Fibroblast of skin of abdomen (primary cell): ENCODE measurements around the gene ZFYVE28.

Experiments used
- DNase-seq: peaks from one replicate; pipeline ENCODE4 v3.0.0-alpha.2; 2013

The ZFYVE28 gene

DNA sequence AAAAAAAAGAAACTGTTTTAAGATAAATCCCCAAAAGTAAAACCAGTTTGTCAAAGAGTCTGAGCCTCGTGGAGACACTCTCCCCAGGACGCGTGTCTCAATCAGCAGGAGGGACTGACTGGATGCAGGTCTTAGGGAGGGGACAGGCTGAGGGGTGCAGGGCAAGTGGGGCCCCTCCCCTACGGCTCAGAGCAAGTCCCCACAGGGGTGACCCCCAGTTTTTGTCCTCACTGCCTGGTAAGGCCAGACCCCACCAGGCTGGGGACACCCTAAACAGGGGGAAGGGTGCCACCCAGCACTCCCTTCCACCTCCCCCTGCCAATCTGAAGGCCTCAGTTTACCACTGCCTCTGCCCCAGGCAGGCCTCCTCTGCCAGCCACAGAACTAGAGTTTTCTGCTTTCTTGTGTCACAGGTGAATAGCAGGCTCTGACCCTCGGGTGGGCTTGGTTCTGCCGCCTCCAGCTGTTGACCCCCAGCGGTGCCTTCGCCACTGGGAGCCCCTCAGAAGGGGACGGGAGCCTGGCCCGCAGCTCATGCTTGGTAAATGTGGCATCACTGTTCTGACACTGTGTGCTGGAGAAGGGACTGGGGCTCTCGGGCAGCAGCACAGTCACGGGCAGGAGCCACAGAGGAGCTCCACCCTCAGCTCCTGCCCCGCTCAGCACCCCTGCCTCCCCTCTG is 86.8 kb downstream of the ZFYVE28 start:
- no peak for DNase-seq

DNA sequence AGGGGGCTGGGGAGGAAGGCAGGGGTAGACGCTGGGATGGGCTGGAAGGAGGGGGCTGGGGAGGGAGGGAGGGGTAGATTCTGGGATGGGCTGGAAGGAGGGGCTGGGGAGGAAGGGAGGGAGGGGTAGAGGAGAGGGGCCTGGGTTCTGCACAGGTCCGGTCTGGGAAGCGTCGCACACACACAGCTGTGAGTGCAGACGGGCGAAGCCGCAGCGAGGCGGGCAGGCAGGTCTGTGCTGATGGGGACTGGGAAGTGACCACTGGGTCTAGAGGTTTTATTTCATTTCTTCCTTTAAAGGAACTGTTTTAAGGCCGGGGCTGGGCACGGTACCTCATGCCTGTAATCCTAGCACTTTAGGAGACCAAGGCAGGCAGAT is 87.4 kb downstream of the ZFYVE28 start:
- DNase-seq = no peak

DNA sequence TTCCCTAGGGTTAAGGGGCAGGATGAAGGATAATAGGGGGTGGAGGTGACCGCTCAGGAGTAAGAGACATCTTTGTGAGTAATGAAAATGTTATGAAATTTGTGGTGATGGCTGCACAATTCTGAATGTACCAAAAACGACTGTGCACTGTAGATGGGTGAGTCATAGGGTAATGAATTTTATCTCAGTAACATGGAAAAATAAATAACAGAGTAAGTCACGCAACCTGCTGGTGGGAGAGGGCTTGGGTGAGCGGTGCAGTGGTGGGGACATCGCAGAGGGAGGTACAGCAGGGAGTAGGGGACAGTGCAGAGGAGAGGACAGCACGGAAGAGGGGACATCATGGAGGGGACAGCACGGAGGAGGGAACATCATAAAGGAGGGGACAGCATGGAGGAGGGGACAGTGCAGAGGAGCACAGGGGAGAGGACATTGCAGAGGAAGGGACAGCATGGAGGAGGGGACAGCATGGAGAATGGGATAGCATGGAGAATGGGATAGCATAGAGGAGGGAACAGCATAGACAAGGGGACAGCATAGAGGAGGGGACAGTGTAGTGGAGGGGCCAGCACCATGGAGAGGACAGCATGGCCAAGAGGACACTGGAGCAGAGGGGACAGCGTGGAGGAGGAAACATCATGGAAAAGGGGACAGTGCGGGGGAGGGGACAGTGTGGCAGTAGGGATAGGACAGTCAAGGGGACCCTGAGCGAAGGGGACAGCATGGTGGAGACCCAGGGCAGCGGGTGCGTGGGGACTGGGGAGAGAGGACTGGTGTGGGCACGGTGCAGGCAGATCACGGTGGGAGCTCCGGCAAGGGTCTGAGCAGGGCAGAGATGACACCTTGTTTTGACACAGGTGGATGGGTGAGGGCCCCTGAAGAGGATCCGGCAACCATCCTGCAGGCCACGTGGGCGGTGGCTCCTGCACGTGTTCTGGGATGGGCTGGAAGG is 88.1 kb downstream of the ZFYVE28 start:
- peak; percentile 93 for DNase-seq

DNA sequence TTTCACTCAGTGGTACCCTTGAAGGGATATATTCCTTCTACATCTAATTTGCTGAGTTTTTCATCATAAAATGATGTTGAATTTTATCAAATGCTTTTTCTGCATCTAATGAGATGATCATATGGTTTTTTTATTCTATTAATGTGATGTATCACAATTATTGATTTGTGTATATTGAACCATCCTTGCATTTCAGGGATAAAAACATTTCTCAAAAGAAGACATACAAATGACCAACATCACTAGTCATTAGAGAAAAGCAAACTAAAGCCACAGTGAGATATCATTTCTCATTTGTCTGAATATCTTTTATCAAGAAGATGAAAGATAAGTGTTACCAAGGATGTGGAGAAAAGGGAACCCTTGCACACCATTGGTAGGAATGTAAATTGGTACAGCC is 90.9 kb downstream of the ZFYVE28 start:
- no peak for DNase-seq

DNA sequence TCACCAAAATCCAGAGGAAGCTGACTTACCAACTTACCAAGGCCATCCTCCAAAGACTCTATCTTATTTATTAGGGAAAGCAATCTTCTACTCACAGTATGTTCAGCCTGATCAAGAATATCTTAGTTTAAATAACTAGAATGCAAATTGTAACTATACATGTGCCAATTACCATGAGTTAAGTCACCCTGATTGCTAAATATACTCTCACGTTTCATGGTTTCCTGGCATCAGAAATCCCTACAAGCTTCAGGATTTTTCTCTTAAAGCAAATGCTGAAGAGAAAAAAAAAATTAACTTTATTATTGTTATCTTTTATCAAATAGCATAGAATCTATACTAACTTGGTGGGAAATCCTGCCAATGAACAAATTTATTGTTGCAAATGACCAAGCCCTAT is 93.6 kb downstream of the ZFYVE28 start:
- DNase-seq = no peak

DNA sequence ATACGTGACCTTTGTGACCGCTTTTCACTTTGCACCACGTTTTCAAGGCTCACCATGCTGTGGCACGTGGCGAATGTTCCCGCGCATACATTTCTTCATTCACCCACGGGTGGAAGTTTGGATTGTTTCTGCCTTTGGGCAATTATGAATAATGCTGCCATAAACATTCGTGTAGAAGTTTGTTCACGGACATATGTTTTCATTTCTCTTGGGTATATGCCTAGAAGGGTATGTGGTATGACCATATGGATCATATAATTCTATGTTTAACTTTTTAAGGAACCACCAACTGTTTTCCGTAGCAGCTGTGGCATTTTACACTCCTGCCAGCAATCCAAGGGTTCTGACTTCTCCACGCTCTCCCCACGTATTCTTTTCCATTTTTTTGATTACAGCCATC is 95.6 kb downstream of the ZFYVE28 start:
- DNase-seq = peak; percentile 37

DNA sequence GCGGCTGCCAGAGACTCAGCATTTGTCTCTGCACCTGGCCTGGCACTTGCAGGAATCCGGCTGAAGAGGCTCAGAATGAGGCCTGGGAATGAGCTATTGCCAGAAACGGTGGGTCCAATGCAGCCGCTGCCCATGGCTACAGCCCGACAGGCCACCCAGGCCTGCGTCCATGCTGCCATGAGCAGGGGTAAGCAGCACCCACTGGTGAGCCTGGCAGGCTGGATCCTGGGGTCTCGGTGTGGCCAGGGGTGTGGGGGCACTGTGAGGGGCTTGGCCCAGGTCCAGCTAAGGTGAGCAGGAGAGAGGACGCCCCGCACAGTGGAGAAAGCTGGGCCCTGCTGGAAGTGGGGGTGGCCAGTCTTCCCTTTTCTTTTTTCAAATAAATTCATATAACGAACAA is 96.2 kb downstream of the ZFYVE28 start:
- no peak for DNase-seq

DNA sequence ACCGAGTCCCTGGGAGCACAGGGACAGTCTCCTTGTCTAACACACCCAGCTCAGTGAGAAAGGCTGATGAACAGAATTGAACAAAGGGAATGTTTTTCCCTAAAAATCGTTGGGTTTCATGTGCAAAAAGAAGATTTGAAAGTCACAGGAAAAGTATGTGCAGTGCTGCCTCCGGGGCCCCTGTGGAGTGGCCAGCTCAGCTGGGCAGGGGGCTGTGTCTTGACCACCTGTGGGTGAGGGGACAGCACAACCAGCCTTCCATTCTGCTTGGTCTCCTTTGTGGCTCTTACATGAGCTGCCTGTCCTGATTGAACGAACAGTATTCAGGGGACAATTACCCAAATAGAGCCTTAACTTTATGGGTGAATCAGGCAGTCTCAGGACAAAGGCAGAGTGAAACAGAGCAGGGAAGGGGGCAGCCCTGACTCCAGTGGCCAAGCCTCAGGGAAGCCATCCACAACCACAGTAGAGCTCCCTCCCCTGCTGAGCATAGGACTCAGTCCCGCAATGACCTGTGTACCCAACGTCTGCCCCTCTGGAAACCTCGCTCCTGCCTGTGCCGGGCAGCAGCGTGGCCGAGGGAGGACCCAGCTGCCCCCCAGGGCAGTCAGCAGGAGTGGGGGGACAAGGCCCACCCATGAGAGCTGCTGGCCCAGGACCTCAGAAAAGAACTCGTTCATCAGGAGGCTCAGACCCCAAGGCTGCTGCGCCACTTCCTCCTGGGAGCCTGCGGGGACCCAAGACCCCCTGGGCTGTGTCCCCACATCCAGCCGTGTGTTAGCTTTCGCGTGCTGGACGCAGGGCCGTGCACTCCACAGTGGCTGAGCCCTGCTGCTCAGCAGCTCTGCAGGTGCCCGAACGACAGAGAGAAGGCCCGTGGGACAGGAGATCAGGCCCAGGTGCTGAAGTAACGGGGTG is 96.9 kb downstream of the ZFYVE28 start:
- no peak for DNase-seq

DNA sequence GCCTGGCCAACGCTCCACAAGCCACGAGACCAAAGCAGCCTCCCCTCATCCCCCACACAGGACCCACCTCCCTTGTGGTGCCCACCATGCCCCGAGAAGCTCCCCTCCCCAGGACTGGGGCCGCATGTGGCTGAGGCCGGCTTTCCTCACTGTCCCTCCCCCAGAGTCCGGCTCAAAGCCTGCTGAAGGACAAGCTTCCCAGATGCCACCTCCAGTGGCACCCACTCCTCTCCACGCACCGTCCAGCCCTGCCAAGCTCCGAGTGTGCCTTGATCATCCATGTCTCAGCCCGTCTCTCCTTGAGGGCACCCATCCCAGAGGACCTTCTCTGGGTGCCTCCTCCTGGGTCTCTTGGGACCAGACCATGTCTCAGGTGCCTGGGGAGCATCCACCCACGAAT is 97.7 kb downstream of the ZFYVE28 start:
- DNase-seq = no peak

DNA sequence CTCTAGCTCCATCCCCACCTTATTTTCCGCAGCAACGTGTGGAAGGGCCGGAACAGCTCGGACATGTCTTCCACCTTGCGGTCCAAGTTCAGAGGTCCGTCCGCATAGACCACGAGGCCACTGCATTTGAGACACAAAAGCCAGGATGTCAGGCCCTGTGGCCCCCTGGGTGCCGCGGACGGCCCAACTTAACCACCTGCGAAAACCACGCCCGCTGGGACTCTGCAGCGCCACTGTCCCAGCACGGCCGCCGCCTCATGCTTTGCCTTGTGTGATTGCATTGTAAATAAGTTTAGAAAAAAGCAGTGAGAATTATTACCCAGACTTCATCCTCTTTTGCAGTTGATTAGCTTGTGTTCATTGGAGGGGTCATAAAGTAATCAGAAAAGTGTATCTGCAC is 98.3 kb downstream of the ZFYVE28 start:
- no peak for DNase-seq

DNA sequence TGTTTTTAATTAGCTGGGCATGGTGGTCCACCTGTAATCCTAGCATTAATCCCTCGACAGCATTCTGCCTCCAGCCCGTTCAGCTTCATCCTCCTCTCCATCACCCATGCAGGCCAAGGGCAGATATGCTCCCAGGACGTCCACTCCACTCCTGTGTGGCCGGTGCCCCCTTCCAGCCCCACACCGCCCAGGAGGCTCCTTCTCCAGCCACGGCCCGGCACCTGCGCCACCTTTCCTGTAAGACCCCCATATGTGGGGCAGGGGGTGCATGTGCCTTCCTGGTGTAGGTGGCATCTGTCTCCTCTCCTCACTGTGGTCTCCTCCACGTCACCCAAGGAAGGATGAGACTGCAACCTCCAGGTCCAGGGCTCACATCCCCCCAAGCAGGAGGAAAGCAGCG is 99.6 kb downstream of the ZFYVE28 start:
- DNase-seq = no peak

DNA sequence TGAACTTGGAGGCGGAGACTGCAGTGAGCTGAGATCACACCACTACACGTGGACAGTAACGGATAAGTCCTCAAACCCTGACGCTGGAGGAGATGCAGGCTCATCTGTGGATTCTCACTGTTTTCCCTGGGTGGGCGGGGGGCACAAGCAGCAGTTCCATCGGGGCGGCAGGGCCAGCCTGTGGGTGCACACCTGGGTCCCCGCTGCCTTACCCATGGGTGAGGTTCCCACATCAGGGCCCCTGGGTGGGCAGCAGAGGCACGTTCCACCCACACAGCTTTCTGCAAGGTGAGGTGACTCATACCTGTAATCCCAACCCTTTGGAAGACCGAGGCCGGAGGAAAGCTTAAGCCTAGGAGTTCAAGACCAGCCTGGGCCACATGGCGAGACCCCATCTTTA is 100.0 kb downstream of the ZFYVE28 start:
- no peak for DNase-seq

DNA sequence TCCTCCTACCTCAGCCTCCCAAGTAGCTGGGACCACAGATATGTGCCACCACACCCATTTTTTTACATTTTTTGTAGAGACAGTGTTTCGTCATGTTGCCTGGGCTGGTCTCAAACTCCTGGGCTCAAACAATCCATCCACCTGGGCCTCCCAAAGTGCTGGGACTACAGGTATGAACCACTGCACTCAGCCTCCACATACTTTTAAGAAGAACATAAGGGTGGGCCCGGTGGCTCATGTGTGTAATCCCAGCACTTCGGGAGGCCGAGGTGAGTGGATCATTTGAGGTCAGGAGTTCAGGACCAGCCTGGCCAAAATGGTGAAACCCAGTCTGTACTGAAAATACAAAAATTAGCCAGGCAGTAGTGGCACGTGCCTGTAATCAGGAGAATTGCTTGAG is 105.1 kb downstream of the ZFYVE28 start:
- no peak for DNase-seq

DNA sequence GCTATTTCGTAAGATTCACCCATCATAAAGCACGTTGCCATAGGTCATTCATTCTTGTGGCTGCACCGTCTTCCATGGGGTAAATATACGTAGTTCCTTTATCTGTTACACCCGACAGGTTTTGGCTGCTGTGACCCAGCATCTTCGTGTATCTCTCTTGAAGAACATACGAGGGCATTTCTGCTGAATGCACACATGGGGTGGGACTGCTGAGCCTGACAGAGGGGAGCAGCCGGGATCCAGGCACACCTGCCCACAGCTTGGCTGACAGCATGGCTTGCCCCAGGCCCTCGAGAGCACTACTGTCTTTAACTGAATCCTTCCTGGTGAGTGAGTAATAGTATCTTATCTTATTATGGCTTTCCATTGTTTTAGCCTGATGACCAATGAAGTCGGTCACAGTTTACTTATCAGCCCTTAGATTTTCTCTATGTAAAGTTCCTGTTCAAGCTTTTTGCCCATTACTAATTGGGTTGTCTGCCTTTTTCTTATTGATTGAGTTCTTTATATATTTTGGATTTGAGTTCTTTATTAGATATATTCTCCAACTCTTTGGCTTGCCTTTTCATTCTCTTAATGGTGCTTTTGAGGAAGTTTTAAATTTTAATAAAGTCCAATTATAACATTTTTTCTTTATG is 111.6 kb downstream of the ZFYVE28 start:
- DNase-seq = no peak

DNA sequence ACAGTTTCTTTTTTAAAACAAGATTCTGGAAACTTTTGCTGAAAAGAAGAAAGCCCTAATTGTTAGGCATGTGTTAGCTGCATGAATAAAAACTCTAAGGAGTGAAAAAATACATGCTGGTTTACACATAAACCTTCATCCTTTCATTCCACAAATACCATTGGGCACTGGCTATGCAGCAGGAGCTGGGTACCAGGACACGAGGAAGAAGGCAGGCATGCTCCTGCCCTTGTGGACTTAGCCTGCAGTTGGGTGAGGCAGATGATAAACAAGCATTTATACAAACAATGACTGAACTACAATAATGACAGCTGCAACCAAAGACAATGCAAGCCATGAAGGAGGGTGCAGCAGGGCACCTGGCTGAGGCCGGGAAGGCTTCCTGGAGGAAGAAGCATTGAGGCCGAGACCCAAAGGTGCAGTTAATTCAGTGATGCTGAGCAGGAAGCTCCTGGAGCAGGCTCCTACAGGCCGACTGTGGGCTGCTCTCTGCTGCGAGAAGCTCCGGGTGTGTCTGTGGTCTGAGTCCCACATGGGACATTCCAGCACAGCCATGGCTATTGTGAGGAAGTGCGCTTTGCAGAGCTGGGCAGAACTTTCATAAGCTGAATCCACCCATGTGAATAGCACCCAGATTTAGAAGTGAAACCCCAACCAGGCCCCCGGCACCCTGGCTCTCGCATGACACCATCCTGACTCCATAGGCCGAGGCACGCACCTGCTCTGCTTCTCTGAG is 112.5 kb downstream of the ZFYVE28 start:
- DNase-seq = no peak

DNA sequence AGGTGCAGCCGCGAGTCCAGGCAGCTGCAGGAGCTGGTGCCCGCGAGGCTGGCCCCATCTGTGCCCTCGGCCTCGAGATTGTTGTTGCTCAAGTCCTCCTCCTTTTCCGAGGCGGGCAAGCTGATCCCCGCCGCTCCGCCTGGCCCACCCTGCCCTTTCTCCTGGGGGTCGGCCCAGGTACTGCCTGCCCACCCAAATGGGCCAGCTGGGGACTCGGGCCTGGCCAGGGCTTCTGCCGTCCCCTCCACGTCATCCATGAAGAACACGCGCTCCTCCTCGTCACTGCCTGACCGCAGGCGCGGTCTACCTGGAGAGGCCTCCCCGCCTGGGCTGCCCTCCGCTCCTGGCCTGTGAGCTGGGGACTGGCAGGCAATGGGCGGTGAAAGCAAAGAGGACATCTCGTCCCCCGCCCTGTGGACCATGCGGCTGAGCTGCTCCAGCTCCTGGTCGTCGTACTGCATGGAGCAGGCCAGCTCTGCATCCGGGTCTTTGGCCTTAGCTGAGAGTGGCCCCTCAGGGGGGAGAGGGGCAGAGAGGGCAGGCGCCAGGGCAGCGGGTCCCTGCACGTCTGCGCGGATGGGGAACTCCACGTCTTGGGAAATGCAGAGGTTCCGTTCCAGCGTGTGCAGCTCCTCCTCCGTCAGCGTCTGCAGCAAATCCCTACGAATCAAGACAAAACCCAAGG is 113.4 kb downstream of the ZFYVE28 start:
- no peak for DNase-seq

DNA sequence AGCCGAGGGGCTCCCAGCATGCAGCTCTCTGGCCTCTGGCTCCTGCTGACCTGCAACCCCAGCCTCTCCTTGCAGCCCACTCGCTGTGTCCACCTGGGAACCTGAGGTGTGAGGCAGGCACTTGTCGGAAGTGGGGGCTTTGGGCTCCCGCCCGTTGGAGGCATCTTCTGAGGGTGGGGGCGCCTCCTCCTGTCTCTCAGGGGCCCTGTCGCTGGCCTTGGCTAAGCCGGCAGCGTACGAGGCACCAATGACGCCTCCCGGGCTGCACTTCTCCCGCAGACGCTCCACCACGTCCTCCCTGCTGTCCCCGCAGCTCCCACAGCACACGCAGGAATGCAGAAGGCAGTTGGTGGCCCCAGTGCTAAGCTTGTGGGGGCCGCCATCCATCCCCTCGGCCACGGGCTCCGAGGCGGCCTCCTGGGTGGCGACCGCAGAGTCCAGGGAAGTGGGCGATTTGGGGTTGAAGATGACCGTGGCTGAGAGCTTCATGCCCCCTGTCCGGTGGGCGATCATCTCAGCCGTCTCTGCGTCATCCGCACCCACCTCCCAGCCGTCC is 114.0 kb downstream of the ZFYVE28 start:
- DNase-seq = no peak

DNA sequence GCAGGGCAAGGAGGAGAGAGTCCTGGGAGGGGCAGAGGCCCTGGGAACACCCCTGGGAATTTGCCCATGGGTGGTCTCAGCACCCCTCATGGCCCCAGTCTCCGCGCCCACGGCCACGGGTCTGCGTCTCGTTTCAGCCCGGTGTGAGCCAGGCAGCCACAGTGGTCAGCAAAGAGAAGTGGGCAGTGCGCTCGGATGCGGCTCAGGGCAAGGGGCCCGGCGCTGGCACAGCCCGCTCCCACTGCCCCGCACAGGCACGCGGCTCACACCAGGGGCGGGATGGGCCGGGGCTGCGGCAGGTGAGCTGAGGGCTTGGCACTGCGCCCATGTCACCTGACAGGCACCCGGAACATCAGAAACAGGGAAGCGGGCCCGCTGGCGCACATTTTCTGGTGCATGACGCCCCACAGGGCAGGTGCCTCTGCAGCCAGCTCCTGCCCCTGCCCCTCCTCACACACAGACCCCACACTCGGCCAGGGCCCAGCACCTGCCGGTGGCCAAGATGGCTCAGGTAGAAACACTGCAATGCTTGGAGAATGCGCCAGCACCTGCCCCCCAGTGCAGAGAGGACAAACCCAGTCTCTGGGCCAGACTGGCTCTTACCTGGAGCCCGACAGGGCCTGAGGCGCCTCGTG is 114.6 kb downstream of the ZFYVE28 start:
- DNase-seq = no peak

DNA sequence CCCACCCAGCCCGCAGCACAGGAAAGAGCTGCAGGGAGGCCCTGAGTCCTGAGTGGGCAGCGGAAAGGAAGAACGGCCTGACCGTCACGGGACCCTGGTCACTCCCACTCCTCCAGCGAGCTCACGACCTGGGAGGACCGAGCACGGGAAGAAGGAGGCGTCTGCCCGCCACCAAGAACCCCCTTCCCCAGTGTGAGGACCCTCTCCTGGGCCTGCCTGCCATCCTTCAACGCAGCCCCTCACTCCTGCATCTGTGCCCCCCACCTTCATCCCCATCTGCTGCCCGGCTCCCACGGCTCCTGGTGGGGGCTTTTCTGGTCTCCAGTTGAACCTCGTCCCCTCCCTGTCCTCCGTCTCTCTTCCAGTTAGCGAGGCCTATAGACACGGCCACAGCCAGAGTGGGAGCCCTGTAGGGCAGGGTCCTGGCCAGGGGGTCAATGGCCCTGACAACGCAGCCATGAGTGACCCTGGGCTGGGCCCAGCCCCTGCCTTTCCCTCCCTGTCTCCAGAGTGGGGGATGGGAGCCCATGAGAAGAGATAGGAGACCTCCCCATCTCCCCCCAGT is 115.2 kb downstream of the ZFYVE28 start:
- DNase-seq = no peak
